ENCODE data around the gene SGPL1.
"Not testable (repeated sequence)": the region's sequence is repeated elsewhere in the genome, so short reads cannot be mapped to it uniquely, and the experiment has no call there.

Gene SGPL1

GRCh38 chr10:70918851-70919530 lies 103.2 kb downstream of the SGPL1 start:
- no peak for DNase-seq (ENCODE audit: low read depth in 2 of 3, low spot score in 1 of 3)

GRCh38 chr10:70919906-70920305 lies 104.2 kb downstream of the SGPL1 start:
- DNase-seq (ENCODE audit: low read depth in 2 of 3, low spot score in 1 of 3), result not testable (repeated sequence)

- no peak for DNase-seq (ENCODE audit: low read depth in 2 of 3, low spot score in 1 of 3)
Measured at GRCh38 chr10:70920519-70920918, 104.8 kb downstream of the SGPL1 start.

DNA sequence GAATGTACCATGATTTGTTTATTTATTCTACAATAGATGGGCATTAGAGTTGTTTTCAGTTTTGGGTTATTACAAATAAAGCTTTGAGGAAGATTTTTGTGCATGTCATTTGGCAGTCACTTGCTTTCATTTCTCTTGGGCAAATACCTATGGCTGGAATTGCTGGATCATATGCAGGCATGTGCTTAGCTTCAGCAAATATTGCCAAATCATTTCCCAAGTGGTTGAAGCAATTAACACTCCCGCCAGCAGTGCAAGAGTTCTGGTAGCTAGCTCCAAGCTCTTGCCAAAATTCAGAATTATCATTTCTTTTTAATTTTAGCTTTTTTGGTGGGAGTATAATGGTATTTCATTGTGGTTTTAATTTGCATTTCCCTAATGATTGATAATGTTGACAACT lies 105.5 kb downstream of the SGPL1 start:
- DNase-seq (ENCODE audit: low read depth in 2 of 3, low spot score in 1 of 3), result no peak

DNA sequence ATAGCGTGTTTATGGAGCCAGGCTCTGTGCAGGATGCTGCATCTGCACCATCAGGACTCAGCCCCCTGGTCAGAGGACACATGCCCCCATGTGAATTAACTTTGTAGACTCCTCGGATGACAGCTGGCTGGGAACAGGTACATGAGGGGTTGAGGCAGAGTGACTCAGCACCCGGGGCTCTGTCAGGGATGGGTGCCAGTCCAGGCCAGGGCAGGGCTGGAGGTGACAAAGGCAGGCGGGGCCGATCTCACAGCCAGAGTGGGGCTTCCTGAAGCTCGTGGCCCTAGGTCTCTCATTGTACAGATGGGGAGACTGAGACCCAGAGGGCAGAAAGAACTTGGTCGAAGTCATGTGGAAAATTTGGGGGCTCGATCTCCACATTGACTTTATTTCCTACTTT lies 107.9 kb downstream of the SGPL1 start:
- DNase-seq (ENCODE audit: low read depth in 2 of 3, low spot score in 1 of 3), result no peak

- DNase-seq (ENCODE audit: low read depth in 2 of 3, low spot score in 1 of 3), result peak; percentile 15 to 52 (median 50)
Measured at GRCh38 chr10:70925377-70926225, 109.9 kb downstream of the SGPL1 start.

DNA sequence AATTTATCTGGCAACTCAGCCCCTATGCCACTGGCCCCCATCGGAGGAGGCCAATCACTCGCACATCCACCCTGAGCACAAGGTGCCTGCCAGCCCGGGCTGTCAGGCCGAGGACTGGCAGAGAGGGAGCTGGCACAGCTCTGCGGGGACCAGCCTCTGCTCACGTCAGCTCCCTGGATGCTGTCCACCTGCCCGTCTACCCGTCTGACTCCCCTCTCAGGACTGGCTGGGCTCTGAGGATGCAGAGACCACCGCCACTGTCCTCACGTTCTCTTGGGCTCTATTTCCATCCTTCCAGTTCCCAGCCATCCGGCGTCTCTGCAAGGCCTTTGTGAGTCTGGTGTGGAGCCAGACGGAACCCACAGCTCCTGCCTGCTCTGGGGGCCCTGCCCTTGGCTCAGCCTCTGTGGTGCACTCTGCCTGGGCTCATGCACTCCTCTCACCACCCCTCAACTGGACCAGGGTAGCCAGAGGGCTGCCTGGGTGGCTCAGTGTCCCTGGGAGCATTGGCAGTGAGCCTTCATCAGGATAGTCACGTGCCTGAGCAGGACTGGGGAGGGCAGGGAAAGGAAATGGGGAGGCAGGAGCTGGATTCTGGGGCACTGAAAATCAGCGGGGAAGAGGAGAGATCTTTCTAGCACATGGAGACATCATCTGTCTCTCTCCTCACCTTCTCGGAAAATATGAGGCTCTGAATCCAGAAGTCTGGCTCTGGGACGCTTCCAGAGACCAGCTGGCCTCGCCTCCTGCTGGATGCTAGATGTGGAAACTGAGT lies 110.7 kb downstream of the SGPL1 start:
- DNase-seq (ENCODE audit: low read depth in 2 of 3, low spot score in 1 of 3), result no peak

DNA sequence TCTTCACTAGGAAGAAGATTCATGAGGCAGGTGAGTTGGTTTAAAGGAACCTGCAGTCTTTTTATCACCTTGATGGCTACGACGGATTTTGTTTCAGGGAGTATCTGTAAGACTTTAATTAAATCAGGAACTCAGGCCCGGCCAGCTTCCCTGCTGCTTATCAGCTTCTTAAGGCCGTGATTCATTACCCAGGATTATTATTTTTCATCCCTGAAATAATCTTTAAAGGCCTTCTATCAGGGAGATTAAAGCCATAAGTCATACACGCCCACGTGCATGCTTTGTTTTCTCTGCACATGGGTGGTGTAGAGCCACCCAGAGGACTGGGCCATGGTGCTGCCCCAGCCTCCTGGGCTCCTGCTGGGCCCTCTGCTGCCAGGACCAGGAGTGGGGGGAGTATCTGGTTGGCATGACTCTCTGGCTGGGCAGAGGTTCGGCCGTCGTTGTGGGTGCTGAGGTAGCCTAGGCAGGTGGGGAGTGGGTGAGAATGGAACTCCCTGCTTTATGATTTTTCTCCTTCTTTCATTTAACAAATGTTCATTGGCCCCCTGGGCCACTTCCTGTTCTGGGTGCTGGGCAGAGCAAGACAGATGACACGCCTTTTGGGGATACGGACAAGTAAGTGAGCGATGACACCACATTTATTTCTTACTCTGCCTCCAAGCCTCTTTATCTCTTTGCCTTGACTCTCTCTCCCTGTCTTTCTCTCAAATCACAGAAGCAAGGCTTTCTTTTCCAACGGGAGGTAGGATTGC lies 111.6 kb downstream of the SGPL1 start:
- DNase-seq (ENCODE audit: low read depth in 2 of 3, low spot score in 1 of 3), result no peak

- no peak for DNase-seq (ENCODE audit: low read depth in 2 of 3, low spot score in 1 of 3)
Measured at GRCh38 chr10:70928140-70928539, 112.4 kb downstream of the SGPL1 start.

- DNase-seq (ENCODE audit: low read depth in 2 of 3, low spot score in 1 of 3), result no peak
Measured at GRCh38 chr10:70930263-70931000, 114.7 kb downstream of the SGPL1 start.
